HEK293 (cell line): ENCODE measurements around the gene SPEG.

Source experiments
- CTCF ChIA-PET: fragments of 350-600 bp; formaldehyde crosslinking; extraction: SDS; loops from one replicate; lab custom pipeline; 2021; ENCODE audit warnings: antibody characterized with exemption; lab: Yijun Ruan, JAX
- POLR2A ChIA-PET: fragments of 300-600 bp; formaldehyde crosslinking; extraction: SDS; loops from one replicate; lab custom pipeline; 2020; ENCODE audit warnings: antibody characterized with exemption, inconsistent platforms; lab: Yijun Ruan, JAX
- H3K27ac ChIP-seq: fragments of 200-500 bp; sonication (Bioruptor generic); 2 replicates; pipeline ENCODE4 v1.5.1; 2014; ENCODE audit warnings: low read depth, low read length, control low read depth, inconsistent platforms; ENCODE audit errors: extremely low read depth
- H3K36me3 ChIP-seq, 2 experiments: fragments of 200-500 bp in 1 of 2; sonication (Bioruptor generic) in 1 of 2; 1 replicate in 1 of 2; 2 replicates in 1 of 2; pipeline ENCODE4 v1.5.1; 2014 to 2017; ENCODE audit warnings: inconsistent platforms in 2 of 2, low read length in 2 of 2; ENCODE audit not compliant: control insufficient read depth in 2 of 2, insufficient read depth in 1 of 2
- H3K4me1 ChIP-seq: fragments of 200-500 bp; sonication (Bioruptor generic); 2 replicates; pipeline ENCODE4 v1.5.1; 2014; ENCODE audit warnings: mild to moderate bottlenecking, low read length, inconsistent platforms; ENCODE audit not compliant: control insufficient read depth, insufficient read depth
- H3K4me3 ChIP-seq: 2 replicates; pipeline ENCODE4 v1.5.1; 2011; ENCODE audit warnings: low read depth, mild to moderate bottlenecking, control low read depth, low read length, moderate library complexity
- H3K9me3 ChIP-seq: fragments of 200-500 bp; sonication (Bioruptor generic); 2 replicates; pipeline ENCODE4 v1.5.1; 2014; ENCODE audit warnings: low read depth, low read length, inconsistent platforms; ENCODE audit not compliant: control insufficient read depth, insufficient read depth
- BCL11A ChIP-seq: fragments of 450-650 bp; formaldehyde crosslinking; IDR thresholded peaks from 2 replicates; pipeline ENCODE4 v1.5.1; 2016; ENCODE audit warnings: low read depth, missing biosample characterization, missing genetic modification characterization
- BCL11B ChIP-seq: fragments of 450-650 bp; formaldehyde crosslinking; IDR thresholded peaks from 2 replicates; pipeline ENCODE4 v1.5.1; 2016; ENCODE audit warnings: low read depth, missing biosample characterization, missing genetic modification characterization
- TRIM28 ChIP-seq: IDR thresholded peaks from 2 replicates; pipeline ENCODE4 v1.6.1; 2011; ENCODE audit warnings: low read length, control low read depth, borderline replicate concordance
- ZBTB1 ChIP-seq: fragments of 450-650 bp; formaldehyde crosslinking; IDR thresholded peaks from 2 replicates; pipeline ENCODE4 v1.5.1; 2016; ENCODE audit warnings: missing biosample characterization, missing genetic modification characterization
- ZNF133 ChIP-seq: fragments of 450-650 bp; formaldehyde crosslinking; IDR thresholded peaks from 2 replicates; pipeline ENCODE4 v1.5.1; 2016; ENCODE audit warnings: missing biosample characterization, missing genetic modification characterization
- ZNF221 ChIP-seq: fragments of 450-650 bp; formaldehyde crosslinking; IDR thresholded peaks from 2 replicates; pipeline ENCODE4 v1.5.1; 2017; ENCODE audit warnings: missing biosample characterization, missing genetic modification characterization, borderline replicate concordance
- ZNF24 ChIP-seq: fragments of 450-650 bp; formaldehyde crosslinking; IDR thresholded peaks from 2 replicates; pipeline ENCODE4 v1.5.1; 2016; ENCODE audit warnings: missing biosample characterization, missing genetic modification characterization
- ZNF514 ChIP-seq: fragments of 450-650 bp; formaldehyde crosslinking; IDR thresholded peaks from 2 replicates; pipeline ENCODE4 v1.5.1; 2016; ENCODE audit warnings: missing biosample characterization, missing genetic modification characterization
- ZNF600 ChIP-seq: fragments of 450-650 bp; formaldehyde crosslinking; IDR thresholded peaks from 2 replicates; pipeline ENCODE4 v1.5.1; 2016; ENCODE audit warnings: missing biosample characterization, missing genetic modification characterization
- ZNF843 ChIP-seq: fragments of 450-650 bp; formaldehyde crosslinking; IDR thresholded peaks from 2 replicates; pipeline ENCODE4 v1.5.1; 2016; ENCODE audit warnings: missing biosample characterization, missing genetic modification characterization
- TF ChIP-seq, protein P1 (sequence below): fragments of 450-650 bp; formaldehyde crosslinking; IDR thresholded peaks from 2 replicates; pipeline ENCODE4 v1.5.1; 2016; ENCODE audit warnings: missing biosample characterization, missing genetic modification characterization
- TF ChIP-seq, protein P2 (sequence below): fragments of 450-650 bp; formaldehyde crosslinking; IDR thresholded peaks from 2 replicates; pipeline ENCODE4 v1.5.1; 2016; ENCODE audit warnings: missing biosample characterization, missing genetic modification characterization, borderline replicate concordance
- TF ChIP-seq, protein P3 (sequence below): fragments of 450-650 bp; formaldehyde crosslinking; IDR thresholded peaks from 2 replicates; pipeline ENCODE4 v1.5.1; 2016; ENCODE audit warnings: missing biosample characterization, missing genetic modification characterization, borderline replicate concordance
- TF ChIP-seq, protein P4 (sequence below): fragments of 450-650 bp; formaldehyde crosslinking; IDR thresholded peaks from 2 replicates; pipeline ENCODE4 v1.5.1; 2016; ENCODE audit warnings: missing biosample characterization, missing genetic modification characterization

The SPEG gene

DNA sequence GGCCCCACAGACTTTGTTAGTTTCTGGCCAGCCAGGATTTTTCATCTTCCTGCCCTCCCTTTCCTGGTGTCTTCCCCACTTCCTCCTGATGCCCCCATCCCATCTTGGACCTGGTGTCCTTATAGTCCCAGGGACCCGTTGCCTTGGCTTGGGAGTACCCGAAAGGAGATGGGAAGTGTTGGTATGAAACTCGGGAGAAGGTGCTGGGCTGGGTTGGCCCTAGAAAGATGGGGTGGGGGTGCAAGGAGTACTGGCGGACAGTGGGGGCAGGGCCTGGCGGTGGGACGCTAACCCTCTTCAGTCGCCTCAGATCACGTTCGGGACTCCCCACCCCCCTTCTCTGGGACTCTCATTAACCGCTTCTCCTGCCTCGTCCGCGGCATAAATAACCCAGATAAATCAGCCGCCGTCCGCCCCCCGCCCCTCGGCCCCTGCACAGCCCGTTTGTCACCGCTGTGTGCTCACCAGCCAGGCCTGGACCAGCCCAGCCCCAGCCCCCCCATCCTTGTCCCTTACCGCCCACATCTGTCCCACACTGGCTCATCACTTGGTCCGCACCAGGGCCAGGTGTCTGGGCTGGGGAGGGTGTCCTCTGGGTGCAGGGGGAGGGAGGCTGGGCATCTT lies 76.0 kb downstream of the SPEG start:
- Histone ChIP-seq H3K9me3 (no peaks in the 10 kb centered on the region), H3K4me1 (peaks cover 2% of the 10 kb centered on the region), H3K4me3 (no peak overlapping the region), H3K27ac (no peak overlapping the region), H3K36me3 (peaks cover 0 to 19% of the 10 kb centered on the region in 2 experiments; a peak in 1 of 3 replicates)
- ChIA-PET POLR2A (interaction anchor here (0.6 to 2.0 kb wide), 6 partner anchors 11 to 31 kb away, joined by 3 to 21 read pairs (median 6); partner anchors contain the start of gene GMPPA), CTCF (interaction anchor here (0.6 to 9.5 kb wide), 24 partner anchors 8 to 1759 kb away, joined by 3 to 150 read pairs (median 5); partner anchors contain the start of genes DNPEP, GMPPA and STK16)
- TF ChIP-seq ZNF600 (tag by site-specific recombination) (no peak), ZNF133 (tag by site-specific recombination) (no peak), ZBTB1 (tag by site-specific recombination) (no peak), BCL11B (tag by site-specific recombination) (no peak), ZNF843 (tag by site-specific recombination) (no peak), TRIM28 (no peak), BCL11A (no peak), ZNF514 (tag by site-specific recombination) (no peak), ZNF221 (tag by site-specific recombination) (no peak), ZNF24 (tag by site-specific recombination) (no peak)
- TF ChIP-seq, protein P1, sequence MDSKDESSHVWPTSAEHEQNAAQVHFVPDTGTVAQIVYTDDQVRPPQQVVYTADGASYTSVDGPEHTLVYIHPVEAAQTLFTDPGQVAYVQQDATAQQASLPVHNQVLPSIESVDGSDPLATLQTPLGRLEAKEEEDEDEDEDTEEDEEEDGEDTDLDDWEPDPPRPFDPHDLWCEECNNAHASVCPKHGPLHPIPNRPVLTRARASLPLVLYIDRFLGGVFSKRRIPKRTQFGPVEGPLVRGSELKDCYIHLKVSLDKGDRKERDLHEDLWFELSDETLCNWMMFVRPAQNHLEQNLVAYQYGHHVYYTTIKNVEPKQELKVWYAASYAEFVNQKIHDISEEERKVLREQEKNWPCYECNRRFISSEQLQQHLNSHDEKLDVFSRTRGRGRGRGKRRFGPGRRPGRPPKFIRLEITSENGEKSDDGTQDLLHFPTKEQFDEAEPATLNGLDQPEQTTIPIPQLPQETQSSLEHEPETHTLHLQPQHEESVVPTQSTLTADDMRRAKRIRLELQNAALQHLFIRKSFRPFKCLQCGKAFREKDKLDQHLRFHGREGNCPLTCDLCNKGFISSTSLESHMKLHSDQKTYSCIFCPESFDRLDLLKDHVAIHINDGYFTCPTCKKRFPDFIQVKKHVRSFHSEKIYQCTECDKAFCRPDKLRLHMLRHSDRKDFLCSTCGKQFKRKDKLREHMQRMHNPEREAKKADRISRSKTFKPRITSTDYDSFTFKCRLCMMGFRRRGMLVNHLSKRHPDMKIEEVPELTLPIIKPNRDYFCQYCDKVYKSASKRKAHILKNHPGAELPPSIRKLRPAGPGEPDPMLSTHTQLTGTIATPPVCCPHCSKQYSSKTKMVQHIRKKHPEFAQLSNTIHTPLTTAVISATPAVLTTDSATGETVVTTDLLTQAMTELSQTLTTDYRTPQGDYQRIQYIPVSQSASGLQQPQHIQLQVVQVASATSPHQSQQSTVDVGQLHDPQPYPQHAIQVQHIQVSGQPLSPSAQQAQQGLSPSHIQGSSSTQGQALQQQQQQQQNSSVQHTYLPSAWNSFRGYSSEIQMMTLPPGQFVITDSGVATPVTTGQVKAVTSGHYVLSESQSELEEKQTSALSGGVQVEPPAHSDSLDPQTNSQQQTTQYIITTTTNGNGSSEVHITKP = no peak
- TF ChIP-seq, protein P2, sequence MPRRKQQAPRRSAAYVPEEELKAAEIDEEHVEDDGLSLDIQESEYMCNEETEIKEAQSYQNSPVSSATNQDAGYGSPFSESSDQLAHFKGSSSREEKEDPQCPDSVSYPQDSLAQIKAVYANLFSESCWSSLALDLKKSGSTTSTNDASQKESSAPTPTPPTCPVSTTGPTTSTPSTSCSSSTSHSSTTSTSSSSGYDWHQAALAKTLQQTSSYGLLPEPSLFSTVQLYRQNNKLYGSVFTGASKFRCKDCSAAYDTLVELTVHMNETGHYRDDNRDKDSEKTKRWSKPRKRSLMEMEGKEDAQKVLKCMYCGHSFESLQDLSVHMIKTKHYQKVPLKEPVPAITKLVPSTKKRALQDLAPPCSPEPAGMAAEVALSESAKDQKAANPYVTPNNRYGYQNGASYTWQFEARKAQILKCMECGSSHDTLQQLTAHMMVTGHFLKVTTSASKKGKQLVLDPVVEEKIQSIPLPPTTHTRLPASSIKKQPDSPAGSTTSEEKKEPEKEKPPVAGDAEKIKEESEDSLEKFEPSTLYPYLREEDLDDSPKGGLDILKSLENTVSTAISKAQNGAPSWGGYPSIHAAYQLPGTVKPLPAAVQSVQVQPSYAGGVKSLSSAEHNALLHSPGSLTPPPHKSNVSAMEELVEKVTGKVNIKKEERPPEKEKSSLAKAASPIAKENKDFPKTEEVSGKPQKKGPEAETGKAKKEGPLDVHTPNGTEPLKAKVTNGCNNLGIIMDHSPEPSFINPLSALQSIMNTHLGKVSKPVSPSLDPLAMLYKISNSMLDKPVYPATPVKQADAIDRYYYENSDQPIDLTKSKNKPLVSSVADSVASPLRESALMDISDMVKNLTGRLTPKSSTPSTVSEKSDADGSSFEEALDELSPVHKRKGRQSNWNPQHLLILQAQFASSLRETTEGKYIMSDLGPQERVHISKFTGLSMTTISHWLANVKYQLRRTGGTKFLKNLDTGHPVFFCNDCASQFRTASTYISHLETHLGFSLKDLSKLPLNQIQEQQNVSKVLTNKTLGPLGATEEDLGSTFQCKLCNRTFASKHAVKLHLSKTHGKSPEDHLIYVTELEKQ = no peak
- TF ChIP-seq, protein P3, sequence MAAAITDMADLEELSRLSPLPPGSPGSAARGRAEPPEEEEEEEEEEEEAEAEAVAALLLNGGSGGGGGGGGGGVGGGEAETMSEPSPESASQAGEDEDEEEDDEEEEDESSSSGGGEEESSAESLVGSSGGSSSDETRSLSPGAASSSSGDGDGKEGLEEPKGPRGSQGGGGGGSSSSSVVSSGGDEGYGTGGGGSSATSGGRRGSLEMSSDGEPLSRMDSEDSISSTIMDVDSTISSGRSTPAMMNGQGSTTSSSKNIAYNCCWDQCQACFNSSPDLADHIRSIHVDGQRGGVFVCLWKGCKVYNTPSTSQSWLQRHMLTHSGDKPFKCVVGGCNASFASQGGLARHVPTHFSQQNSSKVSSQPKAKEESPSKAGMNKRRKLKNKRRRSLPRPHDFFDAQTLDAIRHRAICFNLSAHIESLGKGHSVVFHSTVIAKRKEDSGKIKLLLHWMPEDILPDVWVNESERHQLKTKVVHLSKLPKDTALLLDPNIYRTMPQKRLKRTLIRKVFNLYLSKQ (tag by site-specific recombination) = no peak
- TF ChIP-seq, protein P4, sequence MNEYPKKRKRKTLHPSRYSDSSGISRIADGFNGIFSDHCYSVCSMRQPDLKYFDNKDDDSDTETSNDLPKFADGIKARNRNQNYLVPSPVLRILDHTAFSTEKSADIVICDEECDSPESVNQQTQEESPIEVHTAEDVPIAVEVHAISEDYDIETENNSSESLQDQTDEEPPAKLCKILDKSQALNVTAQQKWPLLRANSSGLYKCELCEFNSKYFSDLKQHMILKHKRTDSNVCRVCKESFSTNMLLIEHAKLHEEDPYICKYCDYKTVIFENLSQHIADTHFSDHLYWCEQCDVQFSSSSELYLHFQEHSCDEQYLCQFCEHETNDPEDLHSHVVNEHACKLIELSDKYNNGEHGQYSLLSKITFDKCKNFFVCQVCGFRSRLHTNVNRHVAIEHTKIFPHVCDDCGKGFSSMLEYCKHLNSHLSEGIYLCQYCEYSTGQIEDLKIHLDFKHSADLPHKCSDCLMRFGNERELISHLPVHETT (tag by site-specific recombination) = no peak
